ENCODE results near the gene TMEM204. TPM values are rescaled to one million over a fixed set of nuclear protein-coding genes. Genes with fewer than 3 reads are reported as not detected.

TMEM204 gene
- polyA plus RNA-seq, 4 donors: 14.7 to 22.7 (median 19.2) TPM

- no peak for DNase-seq (ENCODE audit: low read depth in 4 of 4, low spot score in 3 of 4)
Observed at GRCh38 chr16:1553946-1554825, 20.7 kb downstream of the TMEM204 start.

GRCh38 chr16:1554826-1555445 is 21.5 kb downstream of the TMEM204 start:
- DNase-seq (ENCODE audit: low read depth in 4 of 4, low spot score in 3 of 4): no peak

GRCh38 chr16:1556254-1556653 is 22.8 kb downstream of the TMEM204 start:
- no peak for DNase-seq (ENCODE audit: low read depth in 4 of 4, low spot score in 3 of 4)

GRCh38 chr16:1557074-1557473 is 23.6 kb downstream of the TMEM204 start:
- DNase-seq (ENCODE audit: low read depth in 4 of 4, low spot score in 3 of 4): no peak

GRCh38 chr16:1557576-1557975 is 24.1 kb downstream of the TMEM204 start:
- DNase-seq (ENCODE audit: low read depth in 4 of 4, low spot score in 3 of 4): no peak

GRCh38 chr16:1559446-1559975 is 26.0 kb downstream of the TMEM204 start:
- no peak for DNase-seq (ENCODE audit: low read depth in 4 of 4, low spot score in 3 of 4)

GRCh38 chr16:1560153-1560552 is 26.7 kb downstream of the TMEM204 start:
- DNase-seq (ENCODE audit: low read depth in 4 of 4, low spot score in 3 of 4): no peak

GRCh38 chr16:1560866-1561265 is 27.4 kb downstream of the TMEM204 start:
- no peak for DNase-seq (ENCODE audit: low read depth in 4 of 4, low spot score in 3 of 4)

- no peak for DNase-seq (ENCODE audit: low read depth in 4 of 4, low spot score in 3 of 4)
Observed at GRCh38 chr16:1561266-1561665, 27.8 kb downstream of the TMEM204 start.

GRCh38 chr16:1561836-1562235 is 28.4 kb downstream of the TMEM204 start:
- DNase-seq (ENCODE audit: low read depth in 4 of 4, low spot score in 3 of 4): no peak

- DNase-seq (ENCODE audit: low read depth in 4 of 4, low spot score in 3 of 4): no peak
Observed at GRCh38 chr16:1563786-1564185, 30.3 kb downstream of the TMEM204 start.

GRCh38 chr16:1564325-1564724 is 30.9 kb downstream of the TMEM204 start:
- DNase-seq (ENCODE audit: low read depth in 4 of 4, low spot score in 3 of 4): no peak

- DNase-seq (ENCODE audit: low read depth in 4 of 4, low spot score in 3 of 4): no peak
Observed at GRCh38 chr16:1565083-1565805, 31.8 kb downstream of the TMEM204 start.

GRCh38 chr16:1567988-1568387 is 34.5 kb downstream of the TMEM204 start:
- no peak for DNase-seq (ENCODE audit: low read depth in 4 of 4, low spot score in 3 of 4)

GRCh38 chr16:1571012-1571671 is 37.7 kb downstream of the TMEM204 start:
- no peak for DNase-seq (ENCODE audit: low read depth in 4 of 4, low spot score in 3 of 4)

- no peak for DNase-seq (ENCODE audit: low read depth in 4 of 4, low spot score in 3 of 4)
Observed at GRCh38 chr16:1572673-1573072, 39.2 kb downstream of the TMEM204 start.

GRCh38 chr16:1573301-1573700 is 39.8 kb downstream of the TMEM204 start:
- no peak for DNase-seq (ENCODE audit: low read depth in 4 of 4, low spot score in 3 of 4)

- DNase-seq (ENCODE audit: low read depth in 4 of 4, low spot score in 3 of 4): no peak
Observed at GRCh38 chr16:1575578-1575977, 42.1 kb downstream of the TMEM204 start.

GRCh38 chr16:1579214-1579613 is 45.7 kb downstream of the TMEM204 start:
- DNase-seq (ENCODE audit: low read depth in 4 of 4, low spot score in 3 of 4): no peak

- DNase-seq (ENCODE audit: low read depth in 4 of 4, low spot score in 3 of 4): no peak
Observed at GRCh38 chr16:1580256-1580655, 46.8 kb downstream of the TMEM204 start.

- no peak for DNase-seq (ENCODE audit: low read depth in 4 of 4, low spot score in 3 of 4)
Observed at GRCh38 chr16:1580956-1581355, 47.5 kb downstream of the TMEM204 start.
